CD4-positive, alpha-beta T cell treated with Interleukin-10 for 1 hour (primary cell): ENCODE data around the gene AP4B1.

Experiments
- DNase-seq: peaks from one replicate; pipeline ENCODE4 v3.0.0-alpha.2; 2020

The AP4B1 gene

GRCh38 chr1:113929750-113930498 is 25.3 kb upstream of the AP4B1 start:
- DNase-seq, result peak; percentile 84

GRCh38 chr1:113928941-113929749 is 24.5 kb upstream of the AP4B1 start, which contains the start of gene HIPK1:
Gene HIPK1, plus strand, starts transcription at chr1:113929324.
- peak; percentile 94 for DNase-seq

- DNase-seq, result no peak
Observed at GRCh38 chr1:113928187-113928930, 23.8 kb upstream of the AP4B1 start.

GRCh38 chr1:113924473-113924872 is 19.9 kb upstream of the AP4B1 start:
- DNase-seq, result no peak

GRCh38 chr1:113922957-113923356 is 18.4 kb upstream of the AP4B1 start:
- DNase-seq, result no peak

- no peak for DNase-seq
Observed at GRCh38 chr1:113918243-113918642, 13.6 kb upstream of the AP4B1 start.

GRCh38 chr1:113917400-113918082 is 12.9 kb upstream of the AP4B1 start:
- DNase-seq, result no peak

- no peak for DNase-seq
Observed at GRCh38 chr1:113916974-113917373, 12.4 kb upstream of the AP4B1 start.

- no peak for DNase-seq
Observed at GRCh38 chr1:113913887-113914664, 9.5 kb upstream of the AP4B1 start.

GRCh38 chr1:113913312-113913668 is 8.7 kb upstream of the AP4B1 start:
- DNase-seq, result no peak

- DNase-seq, result no peak
Observed at GRCh38 chr1:113912594-113913311, 8.2 kb upstream of the AP4B1 start.

- no peak for DNase-seq
Observed at GRCh38 chr1:113905435-113905861, 849 bp upstream of the AP4B1 start.

- DNase-seq, result no peak
Observed at GRCh38 chr1:113904293-113904673, 316 bp downstream of the AP4B1 start.

- DNase-seq, result peak; percentile 25
Observed at GRCh38 chr1:113903501-113904292, 902 bp downstream of the AP4B1 start.

- no peak for DNase-seq
Observed at GRCh38 chr1:113901191-113901590, 3.4 kb downstream of the AP4B1 start.

GRCh38 chr1:113899111-113899510 is 5.5 kb downstream of the AP4B1 start:
- DNase-seq, result no peak

GRCh38 chr1:113898241-113898814 is 6.3 kb downstream of the AP4B1 start:
- DNase-seq, result no peak

- no peak for DNase-seq
Observed at GRCh38 chr1:113895961-113896360, 8.6 kb downstream of the AP4B1 start.

- DNase-seq, result no peak
Observed at GRCh38 chr1:113895098-113895497, 9.5 kb downstream of the AP4B1 start.

GRCh38 chr1:113893267-113893666 is 11.3 kb downstream of the AP4B1 start:
- no peak for DNase-seq
